Right renal cortex interstitium (tissue), 3 donors: Measurements from ENCODE around the gene ANO7. TPM values are rescaled to one million over a fixed set of nuclear protein-coding genes. Genes with fewer than 3 reads are reported as not detected.
"Not testable (repeated sequence)": the region's sequence is repeated elsewhere in the genome, so short reads cannot be mapped to it uniquely, and the experiment has no call there.

Experiments
- DNase-seq, 3 donors: peaks; one replicate each; pipeline ENCODE4 v3.0.0-alpha.2; 2013; ENCODE audit warnings: low read depth in 3 of 3, low spot score in 2 of 3
- polyA plus RNA-seq, 3 donors: library from polyadenylated mRNA; unstranded; fragments of 120-200 nt; gene quantifications; one replicate each; pipeline ENCODE4 v1.2.1, GENCODE V29; 2013; ENCODE audit not compliant: insufficient read length in 3 of 3

The ANO7 gene
- polyA plus RNA-seq, 3 donors = 1.3 to 2.1 (median 1.4) TPM

DNA sequence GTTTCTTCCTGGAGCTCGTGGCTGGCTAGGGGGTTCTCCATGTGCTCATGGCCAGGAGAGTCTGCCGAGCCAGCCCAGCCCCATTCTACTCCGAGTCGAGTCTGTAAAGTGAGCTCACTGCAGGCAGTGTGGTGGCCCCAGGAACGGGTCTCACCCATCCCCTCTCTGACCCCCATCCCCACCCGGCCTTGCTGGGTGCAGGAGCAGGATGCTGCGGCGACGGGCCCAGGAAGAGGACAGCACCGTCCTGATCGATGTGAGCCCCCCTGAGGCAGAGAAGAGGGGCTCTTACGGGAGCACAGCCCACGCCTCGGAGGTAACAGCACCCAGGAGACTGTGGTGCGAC, 1.4 kb downstream of the ANO7 start:
- DNase-seq = no peak

DNA sequence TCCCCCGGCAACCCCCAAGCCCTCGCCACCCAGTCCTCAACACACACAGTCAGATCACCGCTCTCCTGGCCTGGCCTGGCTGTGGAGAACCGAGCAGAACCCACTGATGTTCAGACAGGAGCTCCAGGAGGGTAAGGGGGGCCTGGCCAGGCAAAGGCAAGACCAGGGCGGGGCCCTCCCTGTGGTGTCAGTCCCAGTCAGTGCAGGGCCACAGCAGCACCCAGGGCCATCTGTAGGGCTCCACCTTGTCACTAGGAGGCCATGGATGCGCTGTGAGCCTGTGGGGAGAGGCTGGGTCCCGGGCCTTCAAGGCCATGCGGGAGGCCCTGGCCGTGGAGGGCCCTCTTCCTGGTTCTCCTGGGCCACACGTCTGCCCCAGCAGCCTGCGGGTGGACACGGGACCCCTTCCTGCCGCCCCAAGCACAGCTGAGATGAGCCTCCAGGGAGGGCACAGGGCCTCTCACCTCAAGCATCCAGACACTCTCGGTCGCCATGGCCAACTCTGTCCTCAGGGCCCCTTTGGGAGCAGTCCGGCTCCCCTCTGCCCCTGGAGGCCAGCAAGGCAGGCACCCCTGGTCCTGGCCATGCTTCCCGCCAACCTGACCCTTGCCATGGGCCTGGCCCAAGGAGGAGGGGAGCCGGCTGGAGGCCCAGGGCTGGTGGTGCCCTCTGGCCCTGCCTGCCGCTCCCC, 2.0 kb downstream of the ANO7 start:
- DNase-seq = no peak

DNA sequence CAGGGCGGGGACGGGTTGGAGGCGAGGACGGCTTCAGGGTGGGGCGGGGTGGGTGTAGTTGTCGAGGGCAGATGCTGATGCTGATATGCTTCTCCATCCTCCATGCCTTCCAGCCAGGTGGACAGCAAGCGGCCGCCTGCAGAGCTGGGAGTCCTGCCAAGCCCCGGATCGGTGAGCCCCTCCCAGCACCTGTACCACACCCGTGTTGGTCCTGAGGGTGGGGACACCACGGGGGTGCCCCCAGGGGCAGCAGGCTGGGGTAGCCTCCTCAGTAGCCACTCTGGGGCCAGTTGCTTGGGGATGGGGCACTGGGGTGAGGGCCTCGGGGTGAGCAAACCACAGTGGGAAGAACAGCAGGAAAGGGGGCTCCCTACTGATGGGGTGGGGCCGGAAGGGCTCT, 2.6 kb downstream of the ANO7 start:
- no peak for DNase-seq

DNA sequence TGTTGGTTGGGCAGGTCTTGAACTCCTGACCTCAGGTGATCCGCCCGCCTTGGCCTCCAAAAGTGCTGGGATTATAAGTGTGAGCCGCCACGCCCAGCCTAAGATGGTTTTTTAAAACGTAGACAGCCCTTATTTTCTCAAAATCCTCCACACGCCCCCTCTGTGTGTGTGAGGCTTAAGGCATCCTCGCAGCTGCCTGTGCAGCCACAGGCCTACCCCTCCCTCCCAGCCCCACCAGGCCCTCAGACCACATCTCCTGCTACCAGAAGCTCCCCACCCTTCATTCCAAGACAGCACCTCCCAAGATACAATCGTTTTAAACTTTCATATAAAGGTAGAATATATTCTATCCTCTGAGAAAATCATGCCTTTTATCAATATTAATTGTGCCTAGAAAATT, 4.8 kb downstream of the ANO7 start:
- no peak for DNase-seq

DNA sequence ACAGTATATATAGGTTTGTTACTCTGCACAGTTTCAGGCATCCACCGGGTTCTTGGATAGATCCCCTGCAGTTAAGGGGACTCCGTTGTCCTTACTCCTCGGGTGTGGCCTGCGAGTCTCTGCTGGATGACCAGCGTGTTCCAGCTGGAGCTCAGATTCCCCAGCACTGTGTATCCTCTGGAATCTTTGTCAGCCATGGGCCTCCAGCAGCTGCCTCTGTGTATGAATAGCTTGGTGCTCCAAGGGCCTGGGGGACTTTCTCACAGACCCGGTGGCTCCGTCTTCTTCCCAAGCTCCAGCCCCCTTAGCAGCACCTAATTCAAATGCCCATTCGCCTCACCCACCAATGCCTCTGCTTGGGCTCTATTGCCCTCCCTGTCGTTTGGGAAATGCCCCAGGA, 6.3 kb downstream of the ANO7 start:
- no peak for DNase-seq

DNA sequence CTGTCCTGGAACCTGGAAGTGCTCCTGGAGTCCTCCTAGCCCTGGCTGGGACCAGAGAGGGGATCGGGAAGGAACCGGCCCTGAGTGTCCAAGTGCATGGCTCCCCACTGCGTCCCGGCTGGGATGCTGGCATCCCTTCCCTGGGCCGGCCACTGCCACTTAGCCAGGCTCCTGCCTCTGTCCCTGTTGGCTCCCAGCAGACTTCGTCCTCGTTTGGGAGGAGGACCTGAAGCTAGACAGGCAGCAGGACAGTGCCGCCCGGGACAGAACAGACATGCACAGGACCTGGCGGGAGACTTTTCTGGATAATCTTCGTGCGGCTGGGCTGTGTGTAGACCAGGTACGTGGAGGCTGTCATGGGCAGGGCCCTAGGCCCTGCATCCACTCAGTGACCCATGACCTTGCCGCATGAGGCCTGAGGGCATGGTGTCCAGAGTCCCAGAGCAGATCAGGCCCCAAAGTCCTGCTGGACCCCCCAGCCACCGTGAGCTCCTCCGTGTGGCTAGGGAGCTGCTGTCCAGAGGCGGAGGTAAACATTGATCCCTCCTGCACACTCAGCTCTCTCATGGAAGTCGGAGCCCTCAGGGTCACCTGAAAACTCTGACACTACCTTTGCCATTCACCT, 7.1 kb downstream of the ANO7 start:
- no peak for DNase-seq

DNA sequence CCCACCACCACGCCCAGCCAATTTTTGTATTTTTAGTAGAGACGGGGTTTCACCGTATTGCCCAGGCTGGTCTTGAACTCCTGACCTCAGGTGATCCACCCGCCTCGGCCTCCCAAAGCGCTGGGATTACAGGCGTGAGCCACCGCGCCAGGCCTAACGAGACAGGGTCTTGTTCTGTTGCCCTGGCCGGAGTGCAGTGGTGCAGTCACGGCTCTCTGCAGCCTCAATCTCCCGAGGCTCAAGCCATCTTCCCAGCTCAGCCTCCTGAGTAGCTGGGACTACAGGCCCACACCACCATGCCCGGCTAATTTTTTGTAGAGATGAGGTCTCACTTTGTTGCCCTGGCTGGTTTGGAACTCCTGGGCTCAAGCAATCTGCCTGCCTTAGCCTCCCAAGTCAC, 8.8 kb downstream of the ANO7 start:
- DNase-seq = not testable (repeated sequence)

DNA sequence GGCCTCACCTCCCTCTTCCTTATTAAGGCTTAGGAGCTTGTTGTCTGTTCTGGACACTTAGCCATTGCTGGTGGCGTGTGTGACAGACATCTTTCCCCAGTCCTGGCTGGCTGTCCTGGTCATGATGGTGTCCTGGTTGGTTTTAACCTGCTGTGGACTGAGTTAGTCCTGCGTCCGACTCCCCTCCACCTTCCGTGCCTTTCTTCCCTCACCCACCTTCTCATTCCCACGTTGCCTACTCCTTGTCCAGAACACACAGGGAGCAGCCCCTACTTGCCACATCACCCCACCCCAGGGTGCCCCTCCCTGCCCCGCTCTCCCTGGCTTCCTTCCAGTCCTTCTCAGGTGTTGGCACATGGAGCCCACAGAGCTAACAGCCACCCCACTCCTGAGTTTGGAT, 9.5 kb downstream of the ANO7 start:
- no peak for DNase-seq

DNA sequence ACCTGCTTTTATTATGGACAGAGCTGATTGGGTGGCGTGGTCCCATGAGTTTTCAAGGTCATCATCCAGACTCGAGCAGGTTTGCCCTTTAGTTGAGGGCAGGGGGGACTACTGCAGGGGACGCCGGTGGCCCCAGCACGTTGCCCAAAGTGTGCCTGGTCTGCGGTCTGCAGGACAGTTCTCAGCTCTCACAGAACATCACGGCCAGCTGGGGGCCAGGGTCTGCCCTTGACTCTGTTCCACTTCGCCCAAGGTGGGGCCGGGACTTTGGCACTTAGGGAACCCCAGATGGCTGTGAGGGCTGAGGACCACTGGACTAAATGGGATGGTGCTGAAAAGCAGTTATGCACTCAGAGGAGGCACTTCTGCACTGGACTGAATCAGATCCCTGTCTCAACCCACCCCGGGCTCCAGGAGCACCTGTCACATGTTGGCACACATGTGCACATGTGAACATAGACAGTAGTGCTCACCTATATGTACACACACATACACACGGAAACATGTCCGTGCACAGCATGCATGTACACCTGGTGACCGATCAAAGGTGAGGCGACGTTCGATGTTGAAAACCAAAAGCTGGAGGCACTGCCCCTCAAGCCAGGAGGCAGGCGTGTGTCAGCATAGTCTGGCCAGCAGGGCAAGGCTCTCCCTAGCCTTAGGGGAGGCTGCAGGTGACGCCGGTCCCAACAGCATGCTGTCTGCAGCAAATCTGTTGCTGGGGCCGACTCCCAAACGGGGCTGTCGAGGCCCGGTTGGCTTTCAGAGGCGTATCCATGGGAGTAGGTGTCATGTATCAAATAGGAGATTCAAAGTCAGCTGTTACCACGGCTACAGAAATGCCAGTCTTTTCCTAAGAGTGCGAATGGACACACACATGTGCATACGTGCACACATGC, 10.2 kb downstream of the ANO7 start:
- no peak for DNase-seq

DNA sequence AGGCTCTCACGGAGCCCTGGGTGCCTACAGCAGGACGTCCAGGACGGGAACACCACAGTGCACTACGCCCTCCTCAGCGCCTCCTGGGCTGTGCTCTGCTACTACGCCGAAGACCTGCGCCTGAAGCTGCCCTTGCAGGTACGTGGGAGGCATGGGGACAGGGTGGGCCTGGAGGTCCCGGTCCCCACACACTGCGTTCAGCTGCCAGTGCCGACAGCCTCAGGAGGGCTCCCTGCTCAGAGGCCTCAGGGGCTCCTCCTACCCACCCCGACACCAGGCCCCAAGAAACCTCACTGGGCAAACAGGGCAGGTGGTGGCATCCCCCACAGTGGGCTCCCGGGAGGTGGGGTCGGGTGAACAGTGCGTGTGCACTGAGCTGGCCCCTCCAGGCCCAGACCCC, 10.8 kb downstream of the ANO7 start:
- no peak for DNase-seq

DNA sequence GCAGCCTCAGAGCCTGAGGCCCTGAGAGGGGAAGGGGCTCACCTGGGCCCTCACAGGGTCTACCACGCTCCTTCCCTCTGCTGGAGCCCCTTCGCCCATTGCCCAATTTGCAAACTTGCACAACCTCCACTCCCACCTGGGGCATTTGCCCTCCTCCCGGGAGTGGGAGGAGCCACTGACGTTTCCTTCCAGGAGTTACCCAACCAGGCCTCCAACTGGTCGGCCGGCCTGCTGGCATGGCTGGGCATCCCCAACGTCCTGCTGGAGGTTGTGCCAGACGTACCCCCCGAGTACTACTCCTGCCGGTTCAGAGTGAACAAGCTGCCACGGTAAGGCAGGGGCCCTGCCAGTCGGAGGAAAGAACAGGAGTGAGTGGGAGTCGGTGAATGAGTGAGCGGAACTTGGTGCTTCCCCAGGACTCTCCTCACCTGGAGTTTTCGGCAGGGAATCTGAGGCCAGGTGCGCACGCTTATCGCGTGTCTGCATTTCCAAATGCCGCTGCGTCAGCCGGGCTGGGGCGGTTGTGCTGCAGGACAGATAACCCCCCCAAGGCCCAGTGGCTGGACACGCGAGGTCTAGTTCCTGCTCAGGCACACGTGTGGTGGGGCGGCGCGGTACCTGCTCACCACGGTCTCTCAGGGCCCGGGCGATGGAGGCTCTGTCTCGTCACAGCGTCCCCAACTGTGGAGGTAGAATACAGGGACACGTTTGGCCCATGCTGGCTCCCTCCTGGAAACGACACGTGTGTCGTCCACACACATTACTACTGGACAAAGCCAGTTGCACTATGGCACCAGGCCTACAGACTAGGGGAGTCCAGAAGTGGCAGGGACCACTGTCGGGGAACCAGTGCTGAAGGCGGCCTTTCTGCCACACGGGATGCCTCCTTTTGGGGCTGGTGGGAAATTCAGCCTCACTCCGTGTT, 11.7 kb downstream of the ANO7 start:
- no peak for DNase-seq

DNA sequence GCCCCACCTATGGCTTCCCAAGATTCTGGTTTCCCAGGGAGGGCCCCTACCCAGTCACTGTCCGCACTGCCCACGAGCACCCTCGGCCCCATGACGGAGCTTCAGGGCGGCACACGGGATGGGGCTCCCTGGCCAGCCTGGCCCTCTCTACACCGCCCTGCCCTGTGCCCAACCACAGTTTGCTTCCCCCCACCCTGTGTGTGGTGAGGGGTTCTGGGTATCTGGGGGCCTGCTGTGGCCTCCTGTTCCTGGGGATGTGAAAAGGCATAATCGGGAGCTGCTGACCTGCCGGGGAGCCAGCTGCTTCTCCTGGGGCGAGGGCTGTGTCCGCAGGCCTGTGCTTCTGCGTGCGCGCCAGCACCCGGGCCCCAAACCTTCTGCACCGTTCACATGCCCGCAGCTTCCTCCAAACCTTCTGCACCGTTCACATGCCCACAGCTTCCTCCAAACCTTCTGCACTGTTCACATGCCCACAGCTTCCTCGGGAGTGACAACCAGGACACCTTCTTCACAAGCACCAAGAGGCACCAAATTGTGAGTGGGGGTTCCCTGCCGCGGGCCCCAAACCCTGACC, 12.4 kb downstream of the ANO7 start:
- DNase-seq = no peak

DNA sequence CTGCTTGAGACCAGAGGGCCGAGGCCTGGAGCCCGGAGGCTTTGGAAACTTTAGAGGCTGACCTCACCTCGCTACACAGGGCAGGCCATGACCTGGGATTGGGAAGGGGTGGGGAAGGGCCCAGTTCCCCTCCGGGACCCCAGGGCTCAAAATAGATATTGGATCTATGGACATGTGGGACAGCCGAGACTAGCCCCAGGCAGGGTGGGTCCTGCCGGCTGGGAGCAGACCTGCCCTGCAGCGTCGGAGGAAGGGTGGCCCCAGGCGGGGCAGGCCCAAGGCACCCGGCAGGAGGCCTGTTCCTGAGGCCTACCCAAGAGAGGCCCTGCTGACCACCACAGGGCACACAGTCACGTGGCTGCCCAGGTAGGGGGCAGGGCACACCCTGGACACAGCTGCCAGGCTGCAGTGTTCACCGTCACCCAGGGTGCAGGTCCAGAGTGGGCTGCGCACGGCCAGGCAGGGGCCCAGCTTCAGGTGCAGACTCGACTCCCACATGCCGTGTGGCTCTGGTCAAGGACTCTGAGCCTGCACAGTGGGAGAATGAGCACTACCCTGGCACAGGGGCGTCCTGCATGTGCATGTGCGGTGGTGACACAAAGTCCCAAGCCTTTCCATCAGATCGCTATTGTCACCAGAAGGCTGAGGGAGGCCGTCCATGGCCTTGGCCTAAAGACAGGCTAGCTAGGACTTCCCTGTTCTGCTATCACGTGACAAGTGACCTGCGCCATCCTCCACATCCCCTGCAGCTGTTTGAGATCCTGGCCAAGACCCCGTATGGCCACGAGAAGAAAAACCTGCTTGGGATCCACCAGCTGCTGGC, 13.2 kb downstream of the ANO7 start:
- no peak for DNase-seq

DNA sequence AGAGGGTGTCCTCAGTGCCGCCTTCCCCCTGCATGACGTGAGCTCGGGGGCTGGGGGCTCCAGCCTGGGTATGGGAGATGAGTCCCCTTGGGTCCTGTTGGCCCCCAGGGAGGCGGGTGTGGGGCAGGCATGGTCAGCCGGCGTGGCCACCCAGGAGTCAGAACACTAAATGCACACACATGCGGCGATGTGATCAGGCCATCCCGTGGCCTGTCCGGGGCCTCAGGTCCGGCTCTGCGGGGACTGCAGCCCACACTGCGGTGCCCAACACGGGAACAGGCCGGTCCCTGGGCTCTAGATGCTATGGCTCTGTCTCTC, 13.8 kb downstream of the ANO7 start:
- DNase-seq = no peak

DNA sequence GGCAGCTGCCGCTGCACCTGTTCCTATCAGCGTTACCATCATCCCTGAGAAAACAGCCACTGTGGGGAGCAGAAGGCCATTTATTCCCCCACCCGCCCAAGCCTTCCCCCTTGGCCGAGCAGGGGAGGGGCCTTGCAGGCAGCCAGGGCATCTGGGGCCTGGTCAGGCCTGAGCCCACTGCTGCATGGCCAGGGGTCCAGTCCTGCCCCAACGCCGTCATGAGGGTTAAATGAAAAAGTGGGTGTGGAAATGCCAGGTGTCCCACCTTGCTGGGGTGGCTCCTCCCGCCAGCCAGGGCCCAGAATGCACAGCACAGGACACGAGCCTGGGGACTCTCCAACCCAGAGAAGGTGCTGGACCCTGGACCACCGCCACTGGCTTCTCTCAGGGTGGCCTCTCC, 14.2 kb downstream of the ANO7 start:
- no peak for DNase-seq

DNA sequence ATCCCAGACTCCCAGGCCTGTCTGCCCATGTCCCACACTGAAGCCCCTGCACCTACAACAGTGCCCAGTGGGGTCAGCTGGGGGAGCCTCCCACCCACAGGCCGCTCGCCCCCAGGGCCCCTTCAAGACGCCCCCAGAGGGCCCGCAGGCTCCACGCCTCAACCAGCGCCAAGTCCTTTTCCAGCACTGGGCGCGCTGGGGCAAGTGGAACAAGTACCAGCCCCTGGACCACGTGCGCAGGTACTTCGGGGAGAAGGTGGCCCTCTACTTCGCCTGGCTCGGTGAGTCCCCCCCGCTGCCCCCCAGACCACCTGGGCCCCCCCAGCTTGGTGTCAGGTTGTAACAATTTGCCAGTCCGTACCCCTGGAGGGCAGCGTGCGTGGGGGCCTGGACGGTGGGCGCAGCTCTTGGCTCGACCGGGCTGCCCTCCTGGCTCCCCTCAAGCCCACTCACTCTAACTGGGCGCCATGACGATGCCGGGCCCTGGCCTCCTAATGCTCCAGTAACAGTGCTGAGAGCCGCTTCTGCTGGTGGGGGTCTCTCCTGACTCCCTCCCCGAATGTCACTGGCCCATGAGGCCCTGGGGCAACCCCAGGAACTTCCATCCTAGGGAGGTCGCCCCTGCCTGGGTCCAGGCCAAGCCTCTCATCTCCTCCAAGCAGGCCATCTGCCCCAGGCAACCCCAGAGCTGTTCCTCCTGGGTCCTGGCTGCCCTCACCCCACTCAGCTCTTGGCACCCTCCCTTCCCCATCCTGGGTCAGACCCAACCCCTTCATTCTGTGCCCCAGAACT, 14.9 kb downstream of the ANO7 start:
- no peak for DNase-seq

DNA sequence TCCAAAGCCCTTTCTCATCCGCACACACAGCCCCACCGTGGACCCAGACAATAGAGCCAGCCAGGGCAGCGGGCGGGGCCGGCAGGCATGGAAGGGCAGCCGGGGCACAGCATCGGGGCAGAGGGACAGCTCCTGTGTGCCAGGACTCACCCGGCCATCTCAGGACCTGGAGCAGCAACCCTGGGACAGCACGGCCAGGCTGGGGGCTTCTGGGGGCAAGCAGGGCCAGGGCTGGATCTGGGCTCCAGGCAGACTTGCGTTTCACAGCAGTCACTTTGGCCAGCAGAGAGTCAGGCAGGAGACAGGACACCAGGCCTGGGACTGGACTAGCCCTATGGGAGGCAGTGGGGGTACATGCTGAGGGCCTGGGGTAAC, 15.5 kb downstream of the ANO7 start:
- DNase-seq = no peak

DNA sequence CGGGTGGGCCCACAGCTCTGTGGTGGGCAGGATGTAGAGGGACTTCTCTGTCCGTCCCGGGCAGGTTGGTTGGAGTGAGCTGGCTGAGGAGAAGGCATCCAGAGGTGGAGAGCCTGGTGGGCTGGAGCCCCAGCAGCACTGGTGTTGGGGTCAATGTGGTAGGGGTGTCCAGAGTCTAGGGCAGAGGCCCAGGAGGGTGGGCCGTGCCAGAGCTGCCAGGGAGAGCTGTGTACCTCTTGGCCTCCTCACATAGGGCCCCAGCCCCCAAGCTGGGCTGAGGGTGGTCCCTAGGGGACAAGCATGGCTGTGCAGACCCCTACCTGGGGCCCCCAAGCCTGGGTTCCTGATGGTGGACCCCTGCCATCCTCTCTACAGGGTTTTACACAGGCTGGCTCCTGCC, 16.0 kb downstream of the ANO7 start:
- no peak for DNase-seq

DNA sequence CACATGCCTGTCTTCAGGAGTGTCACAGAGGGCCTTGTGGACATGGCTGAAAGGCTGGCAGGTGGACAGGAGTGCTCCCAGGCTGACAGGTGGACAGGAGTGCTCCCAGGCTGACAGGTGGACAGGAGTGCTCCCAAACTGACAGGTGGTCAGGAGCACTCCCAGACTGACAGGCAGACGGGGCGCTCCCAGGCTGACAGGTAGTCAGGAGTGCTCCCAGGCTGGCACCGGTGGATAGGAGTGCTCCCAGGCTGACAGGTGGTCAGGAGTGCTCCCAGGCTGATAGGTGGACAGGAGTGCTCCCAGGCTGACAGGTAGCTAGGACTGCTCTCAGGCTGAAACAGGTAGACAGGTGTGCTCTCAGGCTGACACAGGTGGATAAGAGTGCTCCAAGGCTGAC, 16.6 kb downstream of the ANO7 start:
- DNase-seq = no peak
